NOMO-1 (cell line): ENCODE results near the gene AMOTL1.
"Not testable (repeated sequence)": the region's sequence is repeated elsewhere in the genome, so short reads cannot be mapped to it uniquely, and the experiment has no call there.

Experiments
- DNase-seq, 2 experiments: peaks; one replicate each; lab custom pipeline; 2025; ENCODE audit not compliant: unreplicated experiment in 2 of 2; lab: John Stamatoyannopoulos, UW

Gene AMOTL1

GRCh38 chr11:94821439-94821838 is 53.3 kb downstream of the AMOTL1 start:
- no peak for DNase-seq

GRCh38 chr11:94822080-94822479 is 53.9 kb downstream of the AMOTL1 start:
- DNase-seq, result no peak

GRCh38 chr11:94823102-94823732 is 55.1 kb downstream of the AMOTL1 start:
- no peak for DNase-seq

- no peak for DNase-seq
Measured at GRCh38 chr11:94825031-94825430, 56.9 kb downstream of the AMOTL1 start.

- DNase-seq, result no peak
Measured at GRCh38 chr11:94825481-94825880, 57.3 kb downstream of the AMOTL1 start.

- DNase-seq, result no peak
Measured at GRCh38 chr11:94826415-94826814, 58.3 kb downstream of the AMOTL1 start.

GRCh38 chr11:94828088-94828487 is 59.9 kb downstream of the AMOTL1 start:
- DNase-seq, result no peak

GRCh38 chr11:94830722-94831510 is 62.8 kb downstream of the AMOTL1 start:
- DNase-seq, result no peak

- DNase-seq, result no peak
Measured at GRCh38 chr11:94831529-94831928, 63.4 kb downstream of the AMOTL1 start.

- DNase-seq, result no peak
Measured at GRCh38 chr11:94832604-94833235, 64.6 kb downstream of the AMOTL1 start.

- DNase-seq, result no peak
Measured at GRCh38 chr11:94834911-94835593, 66.9 kb downstream of the AMOTL1 start.

GRCh38 chr11:94835594-94835927 is 67.4 kb downstream of the AMOTL1 start:
- no peak for DNase-seq

- no peak for DNase-seq
Measured at GRCh38 chr11:94837317-94837716, 69.2 kb downstream of the AMOTL1 start.

- no peak for DNase-seq
Measured at GRCh38 chr11:94838027-94838731, 70.0 kb downstream of the AMOTL1 start.

GRCh38 chr11:94840209-94840608 is 72.1 kb downstream of the AMOTL1 start:
- no peak for DNase-seq

- DNase-seq, result no peak
Measured at GRCh38 chr11:94844031-94844430, 75.9 kb downstream of the AMOTL1 start.

GRCh38 chr11:94845622-94846021 is 77.5 kb downstream of the AMOTL1 start:
- DNase-seq, result no peak

GRCh38 chr11:94849839-94850238 is 81.7 kb downstream of the AMOTL1 start:
- no peak for DNase-seq

- no peak for DNase-seq
Measured at GRCh38 chr11:94851864-94852636, 83.9 kb downstream of the AMOTL1 start.

GRCh38 chr11:94853288-94853687 is 85.1 kb downstream of the AMOTL1 start:
- DNase-seq, result not testable (repeated sequence)
